Measurements from ENCODE around the gene STK31.

The STK31 gene

GRCh38 chr7:23710000-23710399, at the start of gene STK31:
TSS of gene STK31 (plus strand) at chr7:23710219. CDS start at chr7:23710286, 67 bp downstream.
- Histone ChIP-seq H4K20me1 (ENCODE audit: insufficient read depth, low read length) (no peaks in the 10 kb centered on the region), H2AFZ (ENCODE audit: low read depth, low read length) (no peak within 1 kb of the TSS), H3K4me3 (ENCODE audit: low read length) (no peak within 1 kb of the TSS), H3K9ac (ENCODE audit: low read length) (no peak within 1 kb of the TSS), H3K27me3 (ENCODE audit: low read depth, low read length) (no peaks in the 10 kb centered on the region), H3K36me3 (replicated peaks; ENCODE audit: low read depth, low read length) (no peaks in the 10 kb centered on the region), H3K9me3 (ENCODE audit: insufficient read depth, low read length) (no peaks in the 10 kb centered on the region), H3K79me2 (ENCODE audit: low read length) (no peaks in the 10 kb centered on the region), H3K27ac (ENCODE audit: low read length) (no peak within 1 kb of the TSS), H3K4me2 (ENCODE audit: low read length) (no peak within 1 kb of the TSS), H3K4me1 (ENCODE audit: low read length) (peaks cover 9% of the 10 kb centered on the region)
- TF ChIP-seq EZH2phosphoT487 (IDR thresholded peaks at IDR 0.05; ENCODE audit: low read depth) (no peak), CTCF (IDR thresholded peaks at IDR 0.05; ENCODE audit: low read depth, low read length) (no peak)

GRCh38 chr7:23661385-23661784, 48.6 kb upstream of the STK31 start:
- Histone ChIP-seq H2AFZ (ENCODE audit: low read depth, low read length) (no peak overlapping the region), H3K4me2 (ENCODE audit: low read length) (no peak overlapping the region), H3K36me3 (replicated peaks; ENCODE audit: low read depth, low read length) (no peaks in the 10 kb centered on the region), H3K9me3 (ENCODE audit: insufficient read depth, low read length) (no peaks in the 10 kb centered on the region), H3K79me2 (ENCODE audit: low read length) (no peaks in the 10 kb centered on the region), H3K9ac (ENCODE audit: low read length) (no peak overlapping the region), H3K27me3 (ENCODE audit: low read depth, low read length) (no peaks in the 10 kb centered on the region), H3K4me1 (ENCODE audit: low read length) (no peaks in the 10 kb centered on the region), H4K20me1 (ENCODE audit: insufficient read depth, low read length) (no peaks in the 10 kb centered on the region), H3K27ac (ENCODE audit: low read length) (no peak overlapping the region), H3K4me3 (ENCODE audit: low read length) (no peak overlapping the region)
- TF ChIP-seq CTCF (IDR thresholded peaks at IDR 0.05; ENCODE audit: low read depth, low read length) (no peak), EZH2phosphoT487 (IDR thresholded peaks at IDR 0.05; ENCODE audit: low read depth) (no peak)

GRCh38 chr7:23662124-23662983, 47.7 kb upstream of the STK31 start:
- no peak overlapping the region for H2AFZ ChIP-seq (ENCODE audit: low read depth, low read length)
- H3K79me2 ChIP-seq (ENCODE audit: low read length): no peaks in the 10 kb centered on the region
- no peaks in the 10 kb centered on the region for H3K9me3 ChIP-seq (ENCODE audit: insufficient read depth, low read length)
- TF ChIP-seq CTCF (IDR thresholded peaks at IDR 0.05; ENCODE audit: low read depth, low read length) (no peak), EZH2phosphoT487 (IDR thresholded peaks at IDR 0.05; ENCODE audit: low read depth) (no peak)
- no peaks in the 10 kb centered on the region for H4K20me1 ChIP-seq (ENCODE audit: insufficient read depth, low read length)
- H3K4me3 ChIP-seq (ENCODE audit: low read length): no peak overlapping the region
- no peak overlapping the region for H3K4me2 ChIP-seq (ENCODE audit: low read length)
- no peaks in the 10 kb centered on the region for H3K4me1 ChIP-seq (ENCODE audit: low read length)
- no peaks in the 10 kb centered on the region for H3K36me3 ChIP-seq (replicated peaks; ENCODE audit: low read depth, low read length)
- H3K27me3 ChIP-seq (ENCODE audit: low read depth, low read length): no peaks in the 10 kb centered on the region
- H3K9ac ChIP-seq (ENCODE audit: low read length): no peak overlapping the region
- no peak overlapping the region for H3K27ac ChIP-seq (ENCODE audit: low read length)

- Histone ChIP-seq H3K27me3 (ENCODE audit: low read depth, low read length) (no peaks in the 10 kb centered on the region), H3K27ac (ENCODE audit: low read length) (no peak overlapping the region), H3K9me3 (ENCODE audit: insufficient read depth, low read length) (no peaks in the 10 kb centered on the region), H2AFZ (ENCODE audit: low read depth, low read length) (no peak overlapping the region), H3K4me3 (ENCODE audit: low read length) (no peak overlapping the region), H4K20me1 (ENCODE audit: insufficient read depth, low read length) (no peaks in the 10 kb centered on the region), H3K4me2 (ENCODE audit: low read length) (no peak overlapping the region), H3K36me3 (replicated peaks; ENCODE audit: low read depth, low read length) (no peaks in the 10 kb centered on the region), H3K4me1 (ENCODE audit: low read length) (no peaks in the 10 kb centered on the region), H3K79me2 (ENCODE audit: low read length) (no peaks in the 10 kb centered on the region), H3K9ac (ENCODE audit: low read length) (no peak overlapping the region)
- TF ChIP-seq CTCF (IDR thresholded peaks at IDR 0.05; ENCODE audit: low read depth, low read length) (no peak), EZH2phosphoT487 (IDR thresholded peaks at IDR 0.05; ENCODE audit: low read depth) (no peak)
These were observed 47.1 kb upstream of the STK31 start for GRCh38 chr7:23662984-23663313.

Data from OCI-LY3 (cell line).